DND-41 (cell line): Measurements from ENCODE around the gene TMEM248.

Experiments
- CTCF ChIP-seq: IDR thresholded peaks from 2 replicates; pipeline ENCODE4 v1.5.1; 2012; ENCODE audit warnings: borderline replicate concordance, low read length, moderate library complexity, mild to moderate bottlenecking; ENCODE audit not compliant: poor library complexity, severe bottlenecking; ENCODE audit errors: extremely low read depth
- EZH2 ChIP-seq: IDR thresholded peaks from 3 replicates; pipeline ENCODE4 v1.6.1; 2012; ENCODE audit warnings: borderline replicate concordance, low read depth, mild to moderate bottlenecking, moderate library complexity, low read length, inconsistent platforms; ENCODE audit not compliant: severe bottlenecking

DNA sequence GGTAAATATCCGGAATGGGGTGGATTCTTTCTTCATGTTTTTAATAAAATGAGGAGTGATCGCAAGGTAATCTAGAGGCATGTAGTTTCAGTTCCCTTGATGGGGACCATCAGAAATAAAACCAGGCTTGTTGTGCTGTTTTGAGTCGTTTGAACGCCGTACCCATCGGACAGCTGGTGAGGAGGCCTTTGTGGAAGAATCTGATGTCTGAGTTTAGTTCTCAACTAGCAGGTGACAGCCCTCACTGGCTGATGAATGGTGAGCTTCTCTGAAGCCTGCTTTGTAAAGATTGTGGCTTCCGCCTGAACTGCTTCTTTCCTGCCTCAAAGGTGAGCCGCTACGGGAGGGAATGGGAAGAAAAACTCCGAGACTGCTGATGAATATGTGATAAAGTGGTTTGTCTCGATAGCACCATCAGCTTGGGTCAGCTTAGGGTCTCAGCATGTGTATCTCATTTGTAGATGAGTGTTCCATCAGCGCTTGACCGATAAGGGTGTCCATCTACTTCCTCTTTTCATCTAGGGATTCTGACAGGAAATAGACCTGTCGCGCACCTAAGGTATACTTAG, 977 bp downstream of the TMEM248 start:
- no peak for TF ChIP-seq CTCF
- no peak for TF ChIP-seq EZH2
